Fibroblast of gingiva (primary cell): Measurements from ENCODE around the gene ADAMTSL3.
A peak's percentile ranks its signal among the peaks of the same experiment; 100 is the strongest.

Source experiments
- DNase-seq: peaks from one replicate; pipeline ENCODE4 v3.0.0-alpha.2; 2011; ENCODE audit warnings: low read depth

ADAMTSL3 gene

GRCh38 chr15:83833569-83833968 lies 179.6 kb downstream of the ADAMTSL3 start:
- no peak for DNase-seq

- no peak for DNase-seq
Observed at GRCh38 chr15:83835479-83835878, 181.6 kb downstream of the ADAMTSL3 start.

GRCh38 chr15:83837945-83838571 lies 184.1 kb downstream of the ADAMTSL3 start:
- no peak for DNase-seq

GRCh38 chr15:83838763-83839162 lies 184.8 kb downstream of the ADAMTSL3 start:
- DNase-seq: no peak

- DNase-seq: no peak
Observed at GRCh38 chr15:83842281-83842680, 188.4 kb downstream of the ADAMTSL3 start.

- DNase-seq: peak; percentile 72
Observed at GRCh38 chr15:83843471-83843871, 189.5 kb downstream of the ADAMTSL3 start.

- DNase-seq: no peak
Observed at GRCh38 chr15:83844742-83845141, 190.8 kb downstream of the ADAMTSL3 start.

GRCh38 chr15:83845230-83845629 lies 191.3 kb downstream of the ADAMTSL3 start:
- peak; percentile 90 for DNase-seq

GRCh38 chr15:83846847-83847246 lies 192.9 kb downstream of the ADAMTSL3 start:
- DNase-seq: peak; percentile 95

- peak; percentile 88 for DNase-seq
Observed at GRCh38 chr15:83848315-83849050, 194.6 kb downstream of the ADAMTSL3 start.

GRCh38 chr15:83850015-83850414 lies 196.1 kb downstream of the ADAMTSL3 start:
- DNase-seq: no peak

GRCh38 chr15:83850501-83851245 lies 196.8 kb downstream of the ADAMTSL3 start:
- DNase-seq: no peak

GRCh38 chr15:83853232-83853631 lies 199.3 kb downstream of the ADAMTSL3 start:
- no peak for DNase-seq

GRCh38 chr15:83854321-83854720 lies 200.4 kb downstream of the ADAMTSL3 start:
- DNase-seq: no peak

GRCh38 chr15:83854950-83855707 lies 201.2 kb downstream of the ADAMTSL3 start:
- DNase-seq: no peak

GRCh38 chr15:83855956-83856355 lies 202.0 kb downstream of the ADAMTSL3 start:
- no peak for DNase-seq

GRCh38 chr15:83858820-83859505 lies 205.0 kb downstream of the ADAMTSL3 start:
- DNase-seq: peak; percentile 58

GRCh38 chr15:83866692-83867091 lies 212.8 kb downstream of the ADAMTSL3 start:
- DNase-seq: no peak

- DNase-seq: no peak
Observed at GRCh38 chr15:83869341-83869740, 215.4 kb downstream of the ADAMTSL3 start.

GRCh38 chr15:83871808-83872559 lies 218.1 kb downstream of the ADAMTSL3 start:
- peak; percentile 34 for DNase-seq

GRCh38 chr15:83873966-83874365 lies 220.0 kb downstream of the ADAMTSL3 start:
- DNase-seq: no peak
